NCI-H1694 (cell line): ENCODE data around the gene TMEM130.
A peak's percentile ranks its signal among the peaks of the same experiment; 100 is the strongest.

ENCODE experiments used
- DNase-seq: peaks from one replicate; lab custom pipeline; 2025; lab: John Stamatoyannopoulos, UW

Gene TMEM130, protein sequence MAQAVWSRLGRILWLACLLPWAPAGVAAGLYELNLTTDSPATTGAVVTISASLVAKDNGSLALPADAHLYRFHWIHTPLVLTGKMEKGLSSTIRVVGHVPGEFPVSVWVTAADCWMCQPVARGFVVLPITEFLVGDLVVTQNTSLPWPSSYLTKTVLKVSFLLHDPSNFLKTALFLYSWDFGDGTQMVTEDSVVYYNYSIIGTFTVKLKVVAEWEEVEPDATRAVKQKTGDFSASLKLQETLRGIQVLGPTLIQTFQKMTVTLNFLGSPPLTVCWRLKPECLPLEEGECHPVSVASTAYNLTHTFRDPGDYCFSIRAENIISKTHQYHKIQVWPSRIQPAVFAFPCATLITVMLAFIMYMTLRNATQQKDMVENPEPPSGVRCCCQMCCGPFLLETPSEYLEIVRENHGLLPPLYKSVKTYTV

DNA sequence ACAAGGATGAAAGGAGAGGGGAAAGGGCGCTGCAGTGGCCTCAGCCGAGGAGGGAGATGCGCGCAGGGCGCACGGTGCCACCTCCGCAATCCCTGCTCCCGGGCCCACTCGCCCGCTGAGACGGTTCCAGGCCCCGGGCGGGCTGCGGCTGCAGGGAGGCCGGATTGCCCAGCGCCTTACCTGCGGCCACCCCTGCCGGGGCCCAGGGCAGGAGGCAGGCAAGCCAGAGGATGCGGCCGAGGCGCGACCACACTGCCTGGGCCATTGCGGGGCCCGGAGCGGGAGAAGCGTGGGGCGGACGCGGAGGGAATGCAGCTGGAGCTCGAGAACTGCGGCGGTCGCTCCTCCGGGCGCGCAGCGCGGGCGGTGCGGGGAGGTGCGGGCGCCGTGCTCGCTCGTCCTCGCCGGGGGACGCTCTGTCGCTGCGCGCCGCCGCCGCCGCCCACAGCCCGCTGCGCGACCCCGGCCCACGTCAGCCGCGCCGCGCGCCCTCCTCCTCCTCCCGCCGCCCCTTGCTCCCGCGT is at the start of gene TMEM130:
Gene TMEM130, minus strand, starts transcription at position 418 of the 524 bp plus-strand sequence. Its CDS starts 153 bp downstream, at position 265.
- DNase-seq, result no peak

GRCh38 chr7:98917331-98917730 is 47.5 kb upstream of the TMEM130 start:
- no peak for DNase-seq

- peak; percentile 11 for DNase-seq
Measured at GRCh38 chr7:98913612-98914011, 43.8 kb upstream of the TMEM130 start.

GRCh38 chr7:98913026-98913425 is 43.2 kb upstream of the TMEM130 start:
- DNase-seq, result no peak

DNA sequence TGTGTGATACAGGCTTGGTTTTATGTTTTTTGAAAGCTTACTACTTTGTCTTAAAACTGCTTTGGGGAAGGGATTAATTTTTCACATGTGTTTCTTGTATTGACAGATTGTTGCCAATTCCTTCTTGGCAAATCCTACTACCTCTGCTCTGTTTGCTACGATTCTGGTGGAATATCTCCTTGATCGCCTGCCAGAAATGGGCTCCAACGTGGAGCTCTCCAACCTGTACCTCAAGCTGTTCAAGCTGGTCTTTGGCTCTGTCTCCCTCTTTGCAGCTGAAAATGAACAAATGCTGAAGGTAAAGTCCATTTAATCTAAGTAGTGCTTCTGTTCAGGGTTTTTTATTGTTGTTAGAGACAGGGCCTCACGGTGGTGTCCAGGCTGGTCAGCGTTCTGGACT is 42.1 kb upstream of the TMEM130 start:
- peak; percentile 92 for DNase-seq

GRCh38 chr7:98910427-98910826 is 40.6 kb upstream of the TMEM130 start:
- no peak for DNase-seq

- no peak for DNase-seq
Measured at GRCh38 chr7:98909487-98909886, 39.7 kb upstream of the TMEM130 start.

GRCh38 chr7:98908585-98908984 is 38.8 kb upstream of the TMEM130 start:
- DNase-seq, result no peak

GRCh38 chr7:98907570-98907969 is 37.8 kb upstream of the TMEM130 start:
- no peak for DNase-seq

DNA sequence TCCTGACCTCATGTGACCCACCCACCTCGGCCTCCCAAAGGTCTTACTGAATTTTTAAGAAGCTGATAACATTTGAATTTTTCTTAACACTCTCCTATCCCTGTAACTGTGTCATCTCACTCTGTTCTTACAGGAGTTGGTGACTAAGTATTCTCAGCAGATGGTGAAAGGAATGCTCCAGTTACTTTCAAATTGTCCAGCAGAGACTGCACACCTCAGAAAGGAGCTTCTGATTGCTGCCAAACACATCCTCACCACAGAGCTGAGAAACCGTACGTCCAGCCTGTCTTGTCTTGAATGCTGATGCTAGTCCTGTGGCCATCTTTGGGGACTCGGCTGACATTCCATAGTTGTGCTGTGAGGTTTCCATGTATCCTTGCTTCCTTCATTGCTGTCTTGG is 33.4 kb upstream of the TMEM130 start:
- no peak for DNase-seq

DNA sequence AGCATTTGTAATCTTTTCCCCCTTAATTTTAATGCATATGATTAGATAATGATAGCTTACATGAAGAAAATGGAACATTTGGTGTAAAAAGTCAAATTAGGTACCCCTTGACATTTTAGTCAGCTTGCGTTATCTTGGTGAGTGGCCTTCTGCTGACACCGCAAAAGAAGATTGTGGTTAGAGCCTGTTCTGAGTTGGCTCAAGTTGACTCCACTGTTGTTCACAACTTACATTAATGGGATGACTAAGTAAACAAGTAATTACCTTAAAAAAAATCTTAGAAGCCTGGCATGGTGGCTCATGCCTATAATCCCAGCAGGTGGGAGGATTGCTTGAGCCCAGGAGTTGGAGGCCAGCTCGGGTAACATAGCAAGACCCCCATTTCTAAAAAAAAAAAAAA is 32.7 kb upstream of the TMEM130 start:
- DNase-seq, result no peak

- no peak for DNase-seq
Measured at GRCh38 chr7:98900815-98901214, 31.0 kb upstream of the TMEM130 start.

DNA sequence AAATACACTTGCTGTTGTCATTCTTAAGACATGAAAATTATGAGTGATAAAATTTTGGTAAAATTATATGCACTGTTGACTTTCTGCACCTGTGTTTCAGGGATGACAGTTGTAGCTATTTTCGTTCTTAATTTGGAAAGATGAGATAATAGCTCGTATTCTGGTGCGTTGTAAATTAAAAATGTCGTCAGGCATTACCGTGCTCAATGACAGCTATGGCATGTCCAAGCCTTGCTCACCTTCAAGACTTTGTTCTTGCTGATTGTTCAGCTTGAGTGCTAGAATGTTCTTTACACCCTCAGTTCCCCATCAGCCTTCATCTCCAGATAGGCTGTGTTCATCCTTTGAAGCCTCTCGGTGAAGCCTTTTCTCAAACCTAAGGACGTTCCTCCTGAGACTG is 30.0 kb upstream of the TMEM130 start:
- DNase-seq, result no peak

DNA sequence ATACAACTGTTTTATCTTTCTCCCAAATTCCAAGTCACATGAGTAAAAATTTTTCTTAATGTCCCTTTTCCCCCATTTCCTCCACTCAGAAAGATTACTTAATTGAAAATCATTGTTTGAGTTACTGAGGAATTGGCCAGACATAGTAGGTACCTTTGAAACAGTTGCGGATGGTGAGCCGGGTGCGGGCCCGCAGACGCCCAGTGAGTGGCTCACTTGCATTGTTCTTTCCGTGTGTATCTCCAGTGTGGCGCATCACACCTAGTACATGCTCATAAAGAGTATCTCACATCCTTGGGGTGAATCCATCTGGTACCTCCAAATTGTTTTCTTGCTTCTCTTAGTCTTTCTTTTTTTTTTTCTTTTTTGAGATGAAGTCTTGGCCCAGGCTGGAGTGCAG is 22.8 kb upstream of the TMEM130 start:
- no peak for DNase-seq

DNA sequence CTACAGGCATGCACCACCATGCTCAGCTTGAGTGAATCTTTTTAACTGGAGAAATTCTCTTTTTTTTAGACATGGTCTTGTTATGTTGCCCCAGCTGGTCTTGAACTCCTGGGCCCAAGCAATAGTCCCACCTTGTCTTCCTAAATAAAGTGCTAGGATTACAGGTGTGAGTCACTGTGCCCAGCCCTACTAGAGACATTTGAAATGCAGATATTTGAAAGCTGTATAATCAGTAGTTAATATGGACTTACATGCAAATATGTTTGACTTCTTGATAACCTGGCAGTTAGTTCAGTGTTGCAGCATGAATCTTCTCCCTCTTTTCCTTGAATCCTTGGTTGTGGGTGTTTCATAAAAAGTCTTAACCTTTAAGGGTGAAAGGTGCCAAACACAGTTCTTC is 17.2 kb upstream of the TMEM130 start:
- no peak for DNase-seq

- no peak for DNase-seq
Measured at GRCh38 chr7:98884416-98884815, 14.6 kb upstream of the TMEM130 start.

DNA sequence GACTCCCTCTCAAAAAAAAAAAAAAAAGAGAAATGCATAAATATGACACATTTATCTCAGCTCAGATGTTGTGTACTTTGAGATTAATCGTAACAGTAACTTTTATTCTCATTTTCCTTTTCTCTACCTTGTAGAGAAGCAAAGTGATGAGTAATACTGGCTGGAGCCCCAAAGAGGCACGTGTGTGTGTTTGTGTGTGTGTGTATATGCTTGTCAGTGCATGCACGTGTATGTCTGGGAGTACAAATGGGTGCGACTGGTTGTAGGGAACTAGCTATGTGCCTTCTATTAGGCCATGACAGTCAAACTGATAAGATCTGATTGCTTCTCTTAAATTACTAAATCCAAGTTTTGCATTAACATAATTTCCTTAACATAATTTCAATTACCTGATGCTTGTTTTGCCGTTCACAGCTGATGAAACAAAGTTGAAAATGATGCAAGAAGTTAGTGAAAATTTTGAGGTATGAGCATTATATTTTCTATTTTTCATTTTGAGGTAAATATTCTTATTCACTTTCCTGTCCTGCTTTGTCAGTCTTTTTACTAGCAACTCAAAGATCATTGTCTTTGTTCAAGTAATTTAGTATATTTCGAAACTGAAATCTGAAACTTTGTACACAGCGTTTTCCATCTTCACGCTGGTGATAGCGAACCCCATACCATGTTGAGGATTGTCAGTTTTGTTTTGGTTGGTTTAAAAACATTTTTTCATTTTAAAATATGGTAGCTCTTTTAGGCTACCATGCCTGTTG is 11.9 kb upstream of the TMEM130 start:
- no peak for DNase-seq

GRCh38 chr7:98880485-98880884 is 10.7 kb upstream of the TMEM130 start:
- no peak for DNase-seq

DNA sequence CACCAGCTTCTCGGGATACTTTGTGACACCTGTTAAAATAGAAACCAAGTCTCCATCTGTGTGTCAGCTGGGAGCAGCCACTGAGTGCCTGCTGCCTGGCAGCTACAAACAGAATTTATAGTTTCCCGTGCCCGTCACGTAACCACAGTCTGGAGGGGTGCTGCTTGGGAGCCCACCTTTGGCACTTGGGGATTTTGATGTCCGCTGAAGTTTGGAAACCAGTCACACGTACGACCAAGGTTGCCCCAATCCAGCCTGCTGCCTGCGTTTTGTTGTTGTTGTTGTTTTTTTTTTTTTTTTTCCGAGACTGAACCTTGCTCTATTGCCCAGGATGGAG is 10.1 kb upstream of the TMEM130 start:
- no peak for DNase-seq

DNA sequence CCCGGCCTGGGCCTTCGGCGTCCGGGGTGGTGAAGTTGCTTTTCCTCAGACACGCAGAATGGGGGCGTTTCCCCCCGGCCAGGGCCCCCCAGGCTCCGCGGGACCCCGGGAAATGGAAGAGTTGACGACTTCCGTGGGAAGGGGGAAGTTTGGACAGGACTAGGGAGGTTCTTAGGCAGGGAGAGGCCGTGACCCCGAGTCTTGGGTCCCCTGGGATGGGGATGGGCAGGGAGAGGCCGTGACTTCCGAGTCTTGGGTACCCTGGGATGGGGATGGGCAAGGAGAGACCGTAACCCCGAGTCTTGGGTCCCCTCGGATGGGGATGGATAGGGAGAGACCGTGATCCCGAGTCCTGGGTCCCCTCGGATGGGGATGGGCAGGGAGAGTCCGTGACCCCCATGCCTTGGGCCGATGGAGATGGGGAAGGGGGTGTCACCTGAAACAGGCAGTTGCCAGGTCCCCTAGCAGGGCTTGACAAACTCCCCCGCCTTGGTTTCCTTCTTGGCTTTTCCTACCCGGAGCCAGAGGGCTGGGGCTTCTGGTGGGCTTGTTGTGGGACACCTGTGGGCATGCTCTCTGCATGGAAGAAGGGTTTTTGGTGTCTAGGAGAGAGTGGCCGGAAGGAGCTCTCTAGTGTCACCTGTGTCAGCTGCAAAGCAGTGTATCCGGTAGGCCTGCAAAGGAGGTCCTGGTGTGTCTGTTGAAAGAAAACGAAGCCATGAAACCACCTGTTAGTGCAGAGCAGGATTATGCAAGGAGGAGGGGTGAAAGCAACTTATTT is 9.6 kb upstream of the TMEM130 start:
- DNase-seq, result no peak

GRCh38 chr7:98878365-98879197 is 8.8 kb upstream of the TMEM130 start, which contains the start of gene TRRAP:
Gene TRRAP (plus strand): TSS chr7:98878532. CDS start chr7:98881151, 2,619 bp downstream.
- DNase-seq, result peak; percentile 23
